ENCODE data around the gene CRELD2. TPM values are rescaled to one million over a fixed set of nuclear protein-coding genes. Genes with fewer than 3 reads are reported as not detected.

CRELD2 gene
- total and polyA plus RNA-seq, 2 of the 4 experiments (the other 2 are of a cell fraction), result 36.2 to 70.7 TPM

- no peak for DNase-seq
- no peak overlapping the region for H2BK15ac ChIP-seq (ENCODE audit: low read depth, low read length)
- no peak overlapping the region for H4K8ac ChIP-seq (ENCODE audit: low read depth in 2 of 2, low read length in 2 of 2)
- POLR2A ChIA-PET (ENCODE audit: unreplicated experiment), result no interaction called here
- H3K23ac ChIP-seq (ENCODE audit: low read depth, low read length), result no peak overlapping the region
- no peak overlapping the region for H2BK120ac ChIP-seq (ENCODE audit: low read depth, low read length)
- in situ Hi-C loops (cut with MboI; ENCODE audit: low sequenced_read_pairs), result no loop called here
- peaks cover 4% of the 10 kb centered on the region; the same call in 1 of the 2 replicates for H3K4me1 ChIP-seq (ENCODE audit: control insufficient read depth, insufficient read depth, low read length)
- WGBS, 2 experiments (ENCODE audit: extremely low coverage in 2 of 2, insufficient read length in 1 of 2), result 96% methylated on average over 23 of the region's 31 CpGs; no CpG with 5 or more reads in 1 of the 2 experiments
- H3K9ac ChIP-seq (ENCODE audit: low read depth, low read length), result no peak overlapping the region
- dilution Hi-C loops (cut with HindIII; ENCODE audit: low sequenced_read_pairs, unreplicated experiment), result no loop called here
- ATAC-seq (ENCODE audit: low read depth), result no peak
- no peak overlapping the region for H3K56ac ChIP-seq (ENCODE audit: extremely low read depth, insufficient read depth, low read length)
- no peak overlapping the region for H2BK5ac ChIP-seq (ENCODE audit: low read depth, low read length, poor library complexity, severe bottlenecking)
- BruUV-seq (replicated peaks), result no TSS peak
- H3K4me2 ChIP-seq (ENCODE audit: low read depth, low read length), result no peak overlapping the region
- no peak overlapping the region for H2AK5ac ChIP-seq (ENCODE audit: low read depth, low read length)
- no peak overlapping the region for H3K18ac ChIP-seq (ENCODE audit: low read depth, low read length)
- H3K36me3 ChIP-seq (ENCODE audit: control insufficient read depth, insufficient read depth, low read length), result peaks cover 43% of the 10 kb centered on the region
- H3K27ac ChIP-seq (ENCODE audit: insufficient read depth, low read length), result no peak overlapping the region
- H4K91ac ChIP-seq (ENCODE audit: insufficient read depth, low read depth, low read length), result no peak overlapping the region
- H3K27me3 ChIP-seq (ENCODE audit: control insufficient read depth, insufficient read depth, low read length), result no peaks in the 10 kb centered on the region
- no peak overlapping the region for H2AK9ac ChIP-seq (replicated peaks; ENCODE audit: low read depth, low read length, poor library complexity)
- CTCF ChIA-PET, result no interaction called here
- H2AFZ ChIP-seq (replicated peaks; ENCODE audit: low read length, poor library complexity), result no peak overlapping the region
- H3K4ac ChIP-seq (ENCODE audit: low read depth, low read length), result no peak overlapping the region
- H4K5ac ChIP-seq (ENCODE audit: low read depth, low read length), result no peak overlapping the region
- no peak overlapping the region for H3K14ac ChIP-seq (replicated peaks; ENCODE audit: low read depth, low read length)
- intact Hi-C loops (cut with micrococcal nuclease), result no loop called here
- no peak for TF ChIP-seq USF2 (IDR thresholded peaks at IDR 0.05; ENCODE audit: low read depth, low read length)
- TF ChIP-seq RCOR1 (IDR thresholded peaks at IDR 0.05; ENCODE audit: insufficient replicate concordance, low read length), result no peak
- TF ChIP-seq MXI1 (IDR thresholded peaks at IDR 0.05; ENCODE audit: borderline replicate concordance, low read depth, low read length), result no peak
- no peak for TF ChIP-seq CEBPB (IDR thresholded peaks at IDR 0.05; ENCODE audit: low read depth, low read length)
- TF ChIP-seq POLR2A (IDR thresholded peaks at IDR 0.05; ENCODE audit: low read depth, low read length), result no peak
- no peak for TF ChIP-seq SMC3 (IDR thresholded peaks at IDR 0.05; ENCODE audit: low read depth, low read length)
- TF ChIP-seq NFE2L2 (IDR thresholded peaks at IDR 0.05; ENCODE audit: low read depth, low read length), result no peak
- TF ChIP-seq MAFK (IDR thresholded peaks at IDR 0.05; ENCODE audit: low read depth, low read length), result no peak
- TF ChIP-seq BHLHE40 (IDR thresholded peaks at IDR 0.05; ENCODE audit: low read depth, low read length), result no peak
- no peak for TF ChIP-seq FOS (IDR thresholded peaks at IDR 0.05; ENCODE audit: low read depth, low read length)
- no peak for TF ChIP-seq CTCF (conservative IDR thresholded peaks at IDR 0.05; ENCODE audit: low read depth, low read length)
- TF ChIP-seq RAD21 (IDR thresholded peaks at IDR 0.05; ENCODE audit: low read length), result no peak
- TF ChIP-seq MAZ (IDR thresholded peaks at IDR 0.05; ENCODE audit: borderline replicate concordance, low read depth, low read length), result no peak
- no peak for TF ChIP-seq CHD1 (IDR thresholded peaks at IDR 0.05; ENCODE audit: low read depth, low read length)
- no peak for TF ChIP-seq RFX5 (IDR thresholded peaks at IDR 0.05; ENCODE audit: low read depth, low read length)
- TF ChIP-seq ELK1 (IDR thresholded peaks at IDR 0.05; ENCODE audit: borderline replicate concordance, low read depth, low read length), result no peak
- H3K79me1 ChIP-seq (ENCODE audit: low read depth in 1 of 2, low read length in 2 of 2), result peaks cover 43 to 89% of the 10 kb centered on the region in 2 experiments
- no peak overlapping the region for H2BK20ac ChIP-seq (ENCODE audit: low read depth, low read length)
- peaks cover 47% of the 10 kb centered on the region for H4K20me1 ChIP-seq (ENCODE audit: insufficient read depth, low read length)
- H3K9me3 ChIP-seq (ENCODE audit: control insufficient read depth, insufficient read depth, low read length), result peaks cover 6% of the 10 kb centered on the region; the same call in 1 of the 2 replicates
- H3K9me1 ChIP-seq (ENCODE audit: insufficient read depth, low read length), result peaks cover 11% of the 10 kb centered on the region
- no peak overlapping the region for H3K4me3 ChIP-seq (ENCODE audit: insufficient read depth, low read depth, low read length)
These were observed 33.8 kb upstream of the CRELD2 start for GRCh38 chr22:49884503-49885260.

Data from IMR-90 (cell line).